Activated gamma-delta T cell (primary cell): Measurements from ENCODE around the gene ZNF180.
"Not testable (repeated sequence)": the region's sequence is repeated elsewhere in the genome, so short reads cannot be mapped to it uniquely, and the experiment has no call there.

Source experiments
- DNase-seq: peaks from one replicate; lab custom pipeline; 2025; lab: John Stamatoyannopoulos, UW

The ZNF180 gene

GRCh38 chr19:44498988-44499387 is 1.3 kb downstream of the ZNF180 start:
- no peak for DNase-seq

DNA sequence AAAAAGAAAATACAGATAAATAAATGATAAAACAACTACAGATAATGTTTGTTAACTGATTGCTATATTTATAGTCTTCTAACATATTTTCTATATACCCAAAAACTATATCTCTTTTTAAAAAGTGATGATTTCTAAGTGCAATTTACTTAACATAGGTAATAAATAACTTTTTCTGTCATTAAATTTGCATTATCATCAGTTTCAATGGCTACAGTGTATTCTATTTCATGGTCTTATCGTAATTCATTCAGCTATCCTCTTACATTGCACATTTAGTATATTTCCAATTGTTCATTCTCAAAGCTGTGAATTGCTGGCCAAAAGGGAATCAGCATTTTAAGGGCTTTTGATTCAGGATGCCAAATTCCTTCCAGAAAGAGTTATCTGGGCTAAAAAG is 3.6 kb downstream of the ZNF180 start:
- DNase-seq: no peak

DNA sequence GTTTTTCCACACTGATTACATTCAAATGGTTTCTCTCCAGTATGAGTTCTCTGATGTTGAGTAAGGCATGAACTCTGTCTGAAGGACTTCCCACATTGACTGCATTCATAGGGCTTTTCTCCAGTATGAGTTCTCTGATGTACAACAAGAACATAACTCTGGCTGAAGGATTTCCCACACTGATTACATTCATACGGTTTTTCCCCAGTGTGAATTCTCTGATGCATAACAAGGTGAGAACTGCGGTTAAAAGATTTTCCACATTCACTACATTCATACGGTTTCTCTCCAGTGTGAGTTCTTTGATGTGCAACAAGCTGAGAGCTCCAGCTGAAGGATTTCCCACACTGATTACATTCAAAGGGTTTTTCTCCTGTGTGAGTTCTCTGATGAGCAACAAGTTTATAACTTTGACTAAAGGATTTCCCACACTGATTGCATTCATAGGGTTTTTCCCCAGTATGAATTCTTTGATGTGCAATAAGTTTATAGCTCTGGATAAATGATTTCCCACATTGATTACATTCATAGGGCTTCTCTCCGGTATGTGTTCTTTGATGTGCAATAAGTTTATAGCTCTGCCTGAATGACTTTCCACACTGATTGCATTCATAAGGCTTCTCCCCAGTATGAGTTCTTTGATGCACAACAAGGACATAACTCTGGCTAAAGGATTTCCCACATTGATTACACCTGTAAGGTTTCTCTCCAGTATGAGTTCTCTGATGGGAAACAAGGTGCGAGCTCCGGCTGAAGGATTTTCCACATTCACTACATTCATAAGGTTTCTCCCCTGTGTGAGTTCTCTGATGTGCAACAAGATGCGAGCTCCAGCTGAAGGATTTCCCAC is 23.5 kb downstream of the ZNF180 start:
- no peak for DNase-seq

DNA sequence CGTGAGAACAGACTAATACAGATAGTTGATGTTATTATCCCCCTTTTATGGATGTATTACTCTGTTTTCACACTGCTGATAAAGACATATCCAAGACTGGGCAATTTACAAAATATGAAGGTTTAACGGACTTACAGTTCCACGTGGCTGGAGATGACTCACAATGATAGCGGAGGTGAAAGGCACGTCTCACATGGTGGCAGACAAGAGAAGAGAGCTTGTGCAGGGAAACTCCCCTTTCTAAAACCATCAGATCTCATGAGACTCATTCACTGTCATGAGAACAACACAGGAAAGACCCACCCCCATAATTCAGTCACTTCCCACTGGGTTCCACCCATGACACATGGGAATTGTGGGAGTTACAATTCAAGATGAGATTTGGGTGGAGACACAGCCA is 31.6 kb downstream of the ZNF180 start:
- not testable (repeated sequence) for DNase-seq

GRCh38 chr19:44462600-44463286 is 37.6 kb downstream of the ZNF180 start:
- not testable (repeated sequence) for DNase-seq

- DNase-seq: not testable (repeated sequence)
These were observed 44.3 kb downstream of the ZNF180 start for GRCh38 chr19:44456016-44456415.

- DNase-seq: no peak
These were observed 45.2 kb downstream of the ZNF180 start for GRCh38 chr19:44455100-44455499.

DNA sequence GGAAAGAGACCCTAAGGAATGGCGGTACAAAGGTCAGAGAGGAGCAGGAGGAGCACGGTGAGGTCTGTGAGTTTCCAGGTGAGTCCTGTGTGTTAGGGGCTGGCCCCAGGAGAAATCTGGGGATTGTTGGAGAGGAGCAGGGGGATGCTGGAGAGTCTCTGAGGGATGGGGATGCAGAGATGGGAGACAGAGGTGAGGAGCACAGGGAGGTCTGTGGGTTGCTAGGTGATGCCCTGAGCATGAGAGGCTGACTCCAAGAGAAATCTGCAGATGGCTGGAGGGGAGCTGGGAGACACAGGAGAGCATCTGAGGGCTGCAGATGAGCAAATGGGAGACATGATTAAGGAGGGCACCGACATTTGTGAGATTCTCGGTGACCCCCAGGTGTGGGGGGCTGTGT is 48.0 kb downstream of the ZNF180 start:
- DNase-seq: no peak

DNA sequence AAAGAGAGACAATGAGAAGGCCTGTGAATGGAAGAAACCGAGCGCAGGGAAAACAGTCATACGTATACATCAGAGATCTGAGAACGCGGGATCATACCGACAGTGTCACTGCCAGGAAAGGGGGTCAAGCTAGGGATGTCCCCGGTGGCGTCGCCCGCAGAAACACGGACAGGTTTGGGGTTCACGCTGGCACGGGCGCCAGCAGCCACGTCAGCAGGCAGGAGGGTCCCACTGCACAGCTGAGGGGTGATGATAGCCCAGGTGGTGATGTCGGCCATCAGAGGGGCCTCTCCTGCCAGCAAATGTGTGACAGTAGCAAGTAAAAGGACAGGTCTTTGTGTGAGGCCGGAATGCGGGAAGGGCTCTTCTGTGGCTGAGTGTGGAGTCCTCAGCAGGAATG is 48.6 kb downstream of the ZNF180 start:
- no peak for DNase-seq

- no peak for DNase-seq
These were observed 52.2 kb downstream of the ZNF180 start, which contains the start of gene ZNF229 for GRCh38 chr19:44447916-44448674. TSS of gene ZNF229 (minus strand) at chr19:44448472. CDS start at chr19:44442847, 5,625 bp downstream.

GRCh38 chr19:44438441-44438840 is 61.9 kb downstream of the ZNF180 start:
- no peak for DNase-seq

DNA sequence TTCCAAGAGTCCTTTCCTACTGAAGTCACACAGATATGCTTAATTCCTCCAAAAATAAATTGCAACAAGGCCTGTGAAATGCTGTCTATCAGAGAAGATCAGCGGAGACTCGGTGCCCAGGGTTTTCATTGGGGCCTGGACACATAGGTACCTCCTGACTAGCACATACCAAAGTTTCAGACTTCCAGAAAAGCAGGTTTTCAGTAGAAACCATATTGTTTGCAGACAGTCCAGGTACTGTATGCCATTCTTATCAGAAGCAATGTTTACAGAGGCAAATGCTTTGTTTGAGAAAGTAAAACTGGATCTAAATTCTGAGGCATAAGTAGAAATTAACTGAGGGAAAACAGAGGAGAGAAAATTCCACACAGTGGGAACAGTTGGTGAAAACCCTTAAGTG is 64.9 kb downstream of the ZNF180 start:
- no peak for DNase-seq

- DNase-seq: no peak
These were observed 69.4 kb downstream of the ZNF180 start for GRCh38 chr19:44430956-44431355.
